ENCODE measurements around the gene APPL2. TPM values are rescaled to one million over a fixed set of nuclear protein-coding genes. Genes with fewer than 3 reads are reported as not detected.
"Not testable (repeated sequence)": the region's sequence is repeated elsewhere in the genome, so short reads cannot be mapped to it uniquely, and the experiment has no call there.

Gene APPL2
- total and polyA plus RNA-seq, 2 experiments from 2014 or later: 83.0 to 122 TPM

- TF ChIP-seq EZH2 (IDR thresholded peaks at IDR 0.05; ENCODE audit: insufficient read depth, poor library complexity, severe bottlenecking): no peak
- no peak for TF ChIP-seq EZH2phosphoT487 (IDR thresholded peaks at IDR 0.05; ENCODE audit: insufficient read depth, low read depth)
- Histone ChIP-seq H3K4me3 (peak overlapping the region; percentile 11; the same call in 1 of the 2 replicates), H3K9me2 (ENCODE audit: insufficient read depth) (no peaks in the 10 kb centered on the region), H3K4me1 (ENCODE audit: insufficient read depth) (peaks cover 70% of the 10 kb centered on the region), H3K27ac (peak overlapping the region; percentile 94), H3K9me3 (ENCODE audit: low read depth) (no peaks in the 10 kb centered on the region), H4K20me1 (ENCODE audit: insufficient read depth) (no peaks in the 10 kb centered on the region), H3K4me2 (ENCODE audit: unreplicated experiment) (peak overlapping the region; percentile 72), H3K27me3 (replicated peaks; ENCODE audit: insufficient read depth) (no peaks in the 10 kb centered on the region), H3K9ac (peak overlapping the region; percentile 71), H3K79me2 (ENCODE audit: insufficient read depth) (no peaks in the 10 kb centered on the region), H3K36me3 (ENCODE audit: low read depth) (no peaks in the 10 kb centered on the region), H2AFZ (no peak overlapping the region), H3F3A (ENCODE audit: insufficient read depth) (peaks cover 70% of the 10 kb centered on the region)
- 7 to 8% methylated on average over 2 of the region's 2 CpGs for WGBS, 2 experiments (ENCODE audit: low coverage in 1 of 2, low lambda C conversion rate in 2 of 2, missing lambda C conversion rate in 2 of 2)
- in situ Hi-C loops (cut with MboI): no loop called here
- DNase-seq: peak; percentile 31
These were observed 20.0 kb upstream of the APPL2 start for GRCh38 chr12:105256011-105256410.

- H3K4me3 ChIP-seq: peak overlapping the region; percentile 49
- H2AFZ ChIP-seq: no peak overlapping the region
- in situ Hi-C loops (cut with MboI): no loop called here
- H3F3A ChIP-seq (ENCODE audit: insufficient read depth): peaks cover 69% of the 10 kb centered on the region
- H3K27me3 ChIP-seq (replicated peaks; ENCODE audit: insufficient read depth): no peaks in the 10 kb centered on the region
- H3K4me1 ChIP-seq (ENCODE audit: insufficient read depth): peaks cover 67% of the 10 kb centered on the region
- H3K9me3 ChIP-seq (ENCODE audit: low read depth): no peaks in the 10 kb centered on the region
- no peaks in the 10 kb centered on the region for H4K20me1 ChIP-seq (ENCODE audit: insufficient read depth)
- 19 to 25% methylated on average over 3 of the region's 3 CpGs for WGBS, 2 experiments (ENCODE audit: low coverage in 1 of 2, low lambda C conversion rate in 2 of 2, missing lambda C conversion rate in 2 of 2)
- H3K9ac ChIP-seq: peak overlapping the region; percentile 71
- no peaks in the 10 kb centered on the region for H3K79me2 ChIP-seq (ENCODE audit: insufficient read depth)
- peak; percentile 87 for DNase-seq
- TF ChIP-seq EZH2 (IDR thresholded peaks at IDR 0.05; ENCODE audit: insufficient read depth, poor library complexity, severe bottlenecking): no peak
- H3K27ac ChIP-seq: peak overlapping the region; percentile 94
- peak overlapping the region; percentile 86 for H3K4me2 ChIP-seq (ENCODE audit: unreplicated experiment)
- no peaks in the 10 kb centered on the region for H3K36me3 ChIP-seq (ENCODE audit: low read depth)
- no peaks in the 10 kb centered on the region for H3K9me2 ChIP-seq (ENCODE audit: insufficient read depth)
These were observed 18.0 kb upstream of the APPL2 start for GRCh38 chr12:105253866-105254513.

- TF ChIP-seq EZH2phosphoT487 (IDR thresholded peaks at IDR 0.05; ENCODE audit: insufficient read depth, low read depth): no peak
- peak overlapping the region; percentile 86 for H3K4me2 ChIP-seq (ENCODE audit: unreplicated experiment)
- H4K20me1 ChIP-seq (ENCODE audit: insufficient read depth): no peaks in the 10 kb centered on the region
- H3F3A ChIP-seq (ENCODE audit: insufficient read depth): peaks cover 58% of the 10 kb centered on the region
- no peaks in the 10 kb centered on the region for H3K27me3 ChIP-seq (replicated peaks; ENCODE audit: insufficient read depth)
- peak overlapping the region; percentile 94 for H3K27ac ChIP-seq
- WGBS, 2 experiments (ENCODE audit: low coverage in 1 of 2, low lambda C conversion rate in 2 of 2, missing lambda C conversion rate in 2 of 2): 58 to 61% methylated on average over 5 of the region's 5 CpGs
- H3K36me3 ChIP-seq (ENCODE audit: low read depth): no peaks in the 10 kb centered on the region
- H3K9ac ChIP-seq: peak overlapping the region; percentile 71; the same call in 1 of the 2 replicates
- peaks cover 56% of the 10 kb centered on the region for H3K4me1 ChIP-seq (ENCODE audit: insufficient read depth)
- no peak overlapping the region for H3K4me3 ChIP-seq
- no peaks in the 10 kb centered on the region for H3K9me3 ChIP-seq (ENCODE audit: low read depth)
- peak; percentile 72 for DNase-seq
- no peak overlapping the region for H2AFZ ChIP-seq
- no peaks in the 10 kb centered on the region for H3K79me2 ChIP-seq (ENCODE audit: insufficient read depth)
- in situ Hi-C loops (cut with MboI): no loop called here
- H3K9me2 ChIP-seq (ENCODE audit: insufficient read depth): no peaks in the 10 kb centered on the region
These were observed 16.9 kb upstream of the APPL2 start for GRCh38 chr12:105252901-105253300.

GRCh38 chr12:105245776-105246427 lies 9.9 kb upstream of the APPL2 start:
- H3K9ac ChIP-seq; H3K36me3 ChIP-seq (ENCODE audit: low read depth); DNase-seq; H3K4me2 ChIP-seq (ENCODE audit: unreplicated experiment); H3K4me1 ChIP-seq (ENCODE audit: insufficient read depth); H3K27ac ChIP-seq; H4K20me1 ChIP-seq (ENCODE audit: insufficient read depth); H3K27me3 ChIP-seq (replicated peaks; ENCODE audit: insufficient read depth); H3K4me3 ChIP-seq; H3F3A ChIP-seq (ENCODE audit: insufficient read depth); H3K9me2 ChIP-seq (ENCODE audit: insufficient read depth); H3K9me3 ChIP-seq (ENCODE audit: low read depth); H2AFZ ChIP-seq; in situ Hi-C loops (cut with MboI); H3K79me2 ChIP-seq (ENCODE audit: insufficient read depth): not testable (repeated sequence)
- WGBS, 2 experiments (ENCODE audit: low coverage in 1 of 2, low lambda C conversion rate in 2 of 2, missing lambda C conversion rate in 2 of 2): 88 to 92% methylated on average over 17 to 20 of the region's 20 CpGs
